HG03135 (cell line): ENCODE data around the gene UBASH3B.
A peak's percentile ranks its signal among the peaks of the same experiment; 100 is the strongest.

Source experiments
- ATAC-seq: cut with Tn5 transposase; IDR thresholded peaks from one replicate; pipeline ENCODE4 v1.9.1; 2021; ENCODE audit warnings: mild to moderate bottlenecking, moderate library complexity; ENCODE audit not compliant: unreplicated experiment

The UBASH3B gene

DNA sequence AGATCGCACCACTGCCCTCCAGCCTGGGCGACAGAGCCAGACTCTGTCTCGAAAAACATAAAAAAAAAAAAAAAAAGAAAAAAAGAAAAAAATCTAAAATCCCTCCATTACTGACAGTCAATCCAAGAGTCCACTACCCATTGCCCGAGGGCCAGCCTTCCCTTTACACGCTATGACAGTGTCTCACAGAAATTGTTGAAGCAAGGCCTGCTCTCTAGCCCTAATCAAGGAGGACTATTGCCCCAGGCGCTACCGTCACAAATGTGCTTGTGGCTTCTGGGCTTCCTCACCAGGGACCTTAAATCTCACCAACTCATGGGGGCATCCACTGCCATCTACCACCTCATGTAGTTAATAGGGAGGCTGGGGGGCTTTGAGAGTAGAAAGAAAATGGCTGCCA is 49.9 kb downstream of the UBASH3B start:
- ATAC-seq: no peak

DNA sequence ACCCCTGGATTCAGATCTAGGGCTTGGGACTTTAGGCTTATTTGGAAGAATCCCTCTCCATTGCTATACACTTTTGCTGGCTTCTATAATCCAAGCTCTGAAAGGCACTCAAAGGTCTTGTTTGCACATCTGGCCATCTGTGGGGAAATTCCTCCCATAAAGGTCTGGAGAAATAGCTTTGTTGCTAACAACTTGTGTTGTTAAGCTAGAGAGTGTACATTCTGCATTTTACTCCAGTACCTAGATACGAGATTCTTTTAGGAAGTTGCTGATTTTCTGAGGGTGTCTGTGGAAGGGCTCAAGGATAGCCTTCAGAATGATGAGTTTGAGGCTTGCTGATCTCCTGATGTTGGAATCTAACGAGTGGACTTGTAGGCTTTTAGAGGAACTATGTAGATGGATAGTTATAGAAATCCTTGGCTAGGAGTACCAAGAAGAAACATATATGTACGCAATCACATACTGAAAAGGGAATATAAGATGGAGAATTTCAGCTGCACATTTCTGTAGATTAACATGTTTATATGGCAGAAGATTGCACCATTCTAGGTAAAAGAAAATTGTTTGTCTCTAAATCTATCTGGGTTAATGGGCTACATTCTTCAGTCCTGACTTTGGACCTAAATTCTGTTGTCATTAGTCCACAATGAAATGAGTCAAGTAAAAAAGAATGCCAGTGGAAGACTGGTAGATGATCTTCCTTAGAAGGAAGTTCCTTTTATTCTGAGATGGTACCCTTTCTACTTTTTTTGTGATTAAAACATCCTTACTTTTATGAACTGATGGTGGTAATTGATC is 51.0 kb downstream of the UBASH3B start:
- ATAC-seq: no peak

DNA sequence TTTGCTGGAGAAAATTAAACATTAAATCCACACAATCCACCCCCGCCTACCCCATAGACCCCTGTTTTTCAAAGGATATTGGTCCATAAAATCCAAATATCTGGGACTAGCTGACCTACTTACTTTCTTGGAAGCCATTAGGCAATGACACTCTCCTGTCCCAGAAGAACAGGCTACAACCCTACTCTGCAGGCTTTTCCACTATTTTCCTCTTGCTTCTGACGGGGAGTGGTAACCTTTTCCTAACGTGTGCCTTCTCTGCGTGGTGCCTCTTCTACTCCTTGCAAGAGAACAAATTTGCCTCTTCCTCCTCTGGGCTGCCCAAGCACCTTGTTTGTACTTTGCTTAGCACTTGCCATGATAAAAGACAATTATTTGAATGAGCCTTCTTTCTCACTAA is 51.6 kb downstream of the UBASH3B start:
- ATAC-seq: no peak

GRCh38 chr11:122707901-122708300 is 52.4 kb downstream of the UBASH3B start:
- ATAC-seq: no peak

DNA sequence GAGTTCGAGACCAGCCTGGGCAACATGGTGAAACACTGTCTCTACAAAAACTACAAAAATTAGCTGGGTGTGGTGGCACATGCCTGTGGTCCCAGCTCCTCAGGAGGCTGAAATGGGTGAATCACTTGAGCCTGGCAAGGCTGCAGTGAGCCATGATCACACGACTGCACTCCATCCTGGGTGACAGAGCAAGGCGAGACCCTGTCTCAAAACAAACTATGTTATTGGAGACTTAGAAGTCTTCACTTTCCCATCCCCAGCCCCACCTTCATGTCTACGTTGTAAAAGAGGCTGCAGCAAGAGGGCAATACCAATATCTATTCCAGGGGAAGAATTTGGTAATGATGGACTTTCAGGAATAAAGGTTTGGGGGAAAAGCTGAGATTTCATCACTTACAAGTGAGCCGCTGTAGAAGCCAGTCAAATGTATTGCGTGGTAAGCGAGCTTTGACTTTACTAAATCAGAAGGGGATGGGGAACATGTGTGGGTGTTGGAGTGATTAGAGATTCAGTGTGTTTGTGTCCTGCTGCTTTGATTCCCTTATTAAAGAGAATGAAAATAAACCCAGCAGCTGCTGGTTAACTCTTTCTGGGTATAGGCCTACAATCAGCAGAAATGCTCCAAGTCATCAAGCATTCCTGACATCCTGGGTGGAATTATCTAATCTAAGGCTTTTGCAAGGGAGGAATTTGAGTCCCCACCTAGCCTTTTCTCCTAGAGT is 53.7 kb downstream of the UBASH3B start:
- no peak for ATAC-seq

DNA sequence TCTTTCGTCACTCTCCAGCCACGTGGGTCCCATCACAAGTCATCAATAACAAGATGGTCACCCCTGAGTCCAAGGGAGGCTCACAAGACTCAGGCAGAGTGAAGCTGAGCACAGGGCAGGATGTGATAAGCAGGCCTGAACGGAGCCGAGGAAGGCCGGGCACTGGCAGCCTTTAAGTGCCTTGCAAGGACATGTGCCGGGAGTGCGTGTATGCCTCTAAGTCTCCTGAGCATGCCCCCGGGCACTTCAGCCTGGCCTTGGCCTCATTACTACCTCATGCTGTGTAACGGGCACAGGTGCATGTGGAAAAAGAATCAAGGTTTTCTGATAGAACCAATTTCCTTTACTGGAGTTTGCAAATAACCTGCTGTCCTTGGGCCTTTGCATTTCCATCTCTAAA is 55.8 kb downstream of the UBASH3B start:
- ATAC-seq: no peak

GRCh38 chr11:122711831-122712381 is 56.4 kb downstream of the UBASH3B start:
- no peak for ATAC-seq

DNA sequence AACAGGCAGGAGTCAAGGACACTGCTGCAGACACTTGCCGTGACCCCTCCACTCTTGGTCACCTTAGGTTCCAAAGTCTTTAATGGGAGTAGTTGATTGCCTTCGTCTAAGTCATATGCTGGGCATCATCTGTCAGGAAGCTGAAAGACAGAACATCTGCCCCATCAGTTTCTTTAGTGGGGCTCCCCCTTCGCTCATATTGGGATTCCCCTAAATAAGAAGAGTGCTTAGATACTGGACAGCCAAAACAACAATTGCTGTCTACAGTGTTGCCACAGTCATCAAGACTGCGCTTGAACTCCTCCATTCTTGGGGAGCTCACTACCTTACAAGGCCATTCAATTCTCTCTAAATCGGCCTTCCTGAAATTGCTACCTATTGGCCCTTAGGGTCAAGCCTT is 58.5 kb downstream of the UBASH3B start:
- ATAC-seq: no peak

DNA sequence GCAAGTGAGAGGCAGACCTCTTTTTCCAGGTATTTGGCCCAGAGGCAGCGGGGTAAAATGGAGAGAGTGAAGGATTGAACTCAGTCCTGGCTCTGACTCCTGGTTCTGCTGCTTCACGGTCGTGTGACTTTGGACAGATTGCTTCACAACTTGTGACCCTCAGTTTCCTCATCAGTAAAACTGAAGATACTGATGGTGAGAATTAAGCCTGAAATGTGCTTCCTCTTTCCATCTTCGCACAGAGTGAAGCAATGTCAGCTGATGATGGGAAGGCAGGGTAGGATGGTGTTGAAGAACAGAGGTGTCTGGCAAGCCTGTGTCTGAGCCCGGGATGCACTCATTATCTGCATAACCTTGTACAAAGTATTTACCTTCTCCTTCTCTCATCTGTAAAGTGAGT is 59.0 kb downstream of the UBASH3B start:
- ATAC-seq: no peak

DNA sequence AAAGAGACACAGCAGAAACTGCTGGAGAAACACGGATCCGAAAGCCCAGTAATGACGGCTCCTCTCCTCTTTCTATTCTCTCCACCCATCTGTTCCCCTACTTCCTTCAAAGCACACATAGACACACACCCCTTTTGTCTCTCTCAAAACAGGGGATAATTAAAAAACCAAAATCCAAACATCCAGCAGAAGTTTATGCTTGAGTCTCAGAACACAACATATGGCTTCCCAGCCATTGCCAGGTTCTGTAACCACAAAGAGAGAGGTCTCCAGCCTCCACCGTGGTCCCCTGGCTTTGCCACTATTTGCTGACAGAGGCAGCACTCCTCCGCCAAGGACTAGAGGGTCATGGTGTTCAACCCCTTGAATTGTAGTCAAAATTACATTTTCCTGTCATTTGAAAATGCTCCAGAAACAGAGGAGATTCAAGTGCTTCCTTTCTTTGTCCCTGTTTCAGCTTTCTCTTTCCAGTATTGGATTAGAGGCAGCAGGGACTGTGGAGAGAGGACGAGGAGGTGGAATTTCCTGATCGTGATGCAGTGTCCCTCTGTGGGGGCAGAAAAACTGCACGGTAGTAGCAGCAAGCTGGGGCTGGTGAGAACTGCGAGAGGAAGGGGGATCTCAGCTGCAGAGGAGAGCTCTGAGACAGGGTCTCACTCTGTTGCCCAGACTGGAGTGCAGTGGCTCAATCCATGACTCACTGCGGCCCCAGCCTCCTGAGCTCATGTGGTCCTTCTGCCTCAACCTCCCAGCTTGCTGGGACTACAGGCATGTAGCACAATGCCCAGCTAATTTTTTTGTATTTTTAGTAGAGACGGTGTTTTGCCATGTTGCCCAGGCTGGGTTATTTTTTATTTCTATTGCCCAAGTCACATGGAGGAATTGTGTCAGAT is 60.3 kb downstream of the UBASH3B start:
- ATAC-seq: no peak

DNA sequence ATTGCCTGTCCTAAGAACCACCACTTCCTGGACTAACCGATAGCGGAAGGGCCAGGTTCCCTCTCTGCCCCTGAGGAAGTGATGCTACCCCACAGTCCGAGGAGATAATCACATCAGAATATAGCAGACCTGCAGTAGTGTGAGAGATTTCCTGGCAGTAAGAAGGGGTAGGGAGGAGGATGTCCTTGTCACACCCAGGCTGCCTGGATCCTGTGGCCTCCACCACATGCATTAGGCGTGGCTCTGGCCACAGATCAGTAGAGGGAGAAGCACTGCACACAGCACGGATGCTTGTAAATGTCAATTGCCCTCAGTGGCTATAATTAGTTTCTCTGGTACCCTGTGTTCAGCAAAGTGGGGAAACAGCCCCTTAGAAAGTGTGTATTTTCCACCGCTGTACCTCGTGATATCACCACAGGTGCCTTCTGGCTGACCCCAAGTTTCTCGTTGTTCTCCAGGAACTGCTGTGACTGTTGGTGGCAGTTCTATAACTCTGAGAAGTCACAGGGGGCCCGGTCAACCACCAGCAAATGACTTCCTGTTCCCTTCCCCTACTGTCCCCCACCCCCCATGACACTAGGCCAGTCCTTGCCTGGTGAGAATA is 61.8 kb downstream of the UBASH3B start:
- ATAC-seq: peak; percentile 78

DNA sequence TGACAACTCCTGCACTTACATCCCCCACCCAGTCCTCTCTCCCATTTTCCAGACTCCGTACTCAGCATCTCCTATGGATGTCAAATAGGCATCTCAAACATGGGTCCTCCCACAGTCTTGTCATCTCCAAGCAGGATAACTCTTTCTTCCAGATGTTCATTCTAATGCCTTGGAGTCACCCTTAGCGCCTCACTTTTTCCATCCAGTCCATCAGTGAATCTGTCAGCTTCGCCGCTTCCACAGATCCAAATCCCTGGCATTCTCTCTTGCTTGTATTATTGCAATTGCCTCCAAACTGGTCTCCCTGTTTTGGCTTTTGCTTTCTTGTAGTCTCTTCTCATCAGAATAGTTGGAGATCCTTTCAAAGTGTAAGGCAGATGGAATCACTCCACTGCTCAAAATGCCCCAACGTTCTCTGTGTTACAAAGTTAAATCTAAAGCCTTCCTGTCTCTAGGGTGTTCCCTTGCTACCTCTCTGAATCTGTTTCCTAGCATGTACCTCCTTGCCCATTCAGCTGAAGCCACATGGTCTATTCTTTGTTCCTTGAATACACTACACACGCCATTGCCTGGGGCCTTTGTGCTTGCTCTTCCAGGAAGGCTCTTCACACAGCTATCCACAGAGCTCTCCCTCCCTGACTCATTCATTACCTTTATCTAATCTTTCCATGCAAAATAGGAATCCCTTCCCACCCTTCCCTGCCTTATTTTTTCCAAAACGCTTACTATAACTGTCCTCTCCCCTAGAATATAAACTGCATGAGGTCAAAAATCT is 64.8 kb downstream of the UBASH3B start:
- no peak for ATAC-seq

DNA sequence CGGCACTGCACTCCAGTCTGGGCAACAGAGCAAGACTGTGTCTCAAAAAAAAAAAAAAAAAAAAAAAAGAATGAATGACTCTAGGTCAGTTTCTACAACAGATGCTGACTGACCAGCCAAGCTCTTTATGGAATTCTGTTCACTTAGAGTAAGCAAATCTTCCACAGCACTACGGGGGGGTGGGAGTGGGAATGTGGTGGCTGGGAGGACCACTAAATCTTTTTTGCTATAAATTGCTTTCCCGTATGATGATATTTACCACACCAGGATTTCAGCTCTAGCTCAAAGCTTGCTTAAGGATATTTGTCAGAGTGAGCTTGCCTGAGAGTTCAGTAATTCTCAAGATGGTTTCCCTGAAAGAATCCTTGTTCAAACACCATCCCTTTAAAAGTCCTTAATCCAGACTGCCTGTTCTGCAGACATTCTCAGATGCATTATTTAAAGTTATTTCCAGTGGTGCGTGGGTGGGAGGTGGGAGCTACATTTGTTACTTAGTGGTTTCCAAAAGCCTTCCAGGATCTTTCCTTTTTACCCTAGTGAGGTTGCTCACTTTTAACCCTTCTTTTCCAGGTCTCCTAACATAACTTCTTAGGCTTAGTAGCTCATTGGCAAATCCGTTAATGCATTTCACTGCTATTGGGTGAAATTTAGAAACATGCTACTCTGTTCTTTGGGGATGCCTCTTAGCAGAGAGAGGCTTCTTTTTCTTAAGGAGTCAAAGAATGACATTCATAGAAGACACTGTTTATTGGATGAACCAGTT is 65.9 kb downstream of the UBASH3B start:
- ATAC-seq: no peak

GRCh38 chr11:122721964-122722266 is 66.4 kb downstream of the UBASH3B start:
- ATAC-seq: no peak

DNA sequence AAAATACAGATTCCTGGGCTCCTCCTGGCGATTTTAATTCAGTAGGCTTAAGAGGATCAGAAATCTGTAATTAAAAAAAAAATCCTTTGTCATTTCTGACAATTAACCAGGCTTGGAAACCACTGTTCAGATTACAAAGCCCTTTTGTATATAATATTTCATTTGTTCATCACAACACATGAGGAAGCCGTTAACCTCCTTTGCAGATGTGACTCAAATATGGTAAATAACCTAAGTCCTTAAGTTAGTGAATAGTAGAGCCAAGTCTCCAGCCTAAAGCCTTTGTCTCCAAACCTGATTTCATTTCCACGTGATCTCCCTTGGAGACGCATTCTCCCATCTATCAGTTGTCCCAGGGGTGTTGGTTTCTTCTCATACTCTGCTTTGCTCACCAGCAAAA is 67.6 kb downstream of the UBASH3B start:
- ATAC-seq: no peak

DNA sequence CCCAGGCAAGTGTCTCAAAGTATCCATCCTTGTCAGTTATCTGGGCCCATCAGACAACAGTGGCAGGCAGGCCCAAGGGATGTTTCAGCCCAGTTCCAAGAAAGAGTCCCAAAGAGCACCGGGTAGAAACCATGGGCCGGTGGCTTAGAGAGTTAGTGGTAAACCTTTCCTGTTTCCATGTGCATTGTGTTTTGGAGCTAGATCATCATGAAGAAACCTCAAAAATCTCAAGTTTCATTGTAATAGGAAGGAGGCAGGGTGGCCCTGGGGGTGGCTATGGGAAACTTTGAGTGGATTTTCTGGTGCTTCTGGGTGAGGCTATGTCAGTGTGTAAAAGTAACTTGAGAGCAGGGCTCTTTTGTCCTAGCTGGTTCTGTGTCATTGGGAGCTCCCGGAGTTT is 68.1 kb downstream of the UBASH3B start:
- no peak for ATAC-seq

DNA sequence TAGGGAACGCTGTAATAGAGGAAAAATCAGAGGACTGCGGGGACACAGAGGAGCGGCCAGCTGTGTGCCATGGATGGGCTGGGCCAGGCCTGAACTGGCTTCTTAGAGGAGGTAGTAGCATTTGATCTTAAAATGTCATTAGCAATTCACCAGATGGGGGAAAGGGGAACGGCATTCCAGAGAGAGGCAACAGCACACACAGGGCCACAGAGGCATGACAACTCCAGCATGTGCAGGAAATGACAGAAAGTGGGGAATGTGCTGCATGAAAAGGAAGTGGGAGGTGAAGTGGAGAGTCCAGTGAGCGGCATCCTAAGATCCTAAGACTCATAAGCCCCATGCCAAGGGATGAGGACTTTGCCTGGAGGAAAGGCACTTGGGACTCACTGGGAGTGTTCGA is 69.0 kb downstream of the UBASH3B start:
- ATAC-seq: no peak

- no peak for ATAC-seq
Measured at GRCh38 chr11:122726028-122726427, 70.5 kb downstream of the UBASH3B start.

DNA sequence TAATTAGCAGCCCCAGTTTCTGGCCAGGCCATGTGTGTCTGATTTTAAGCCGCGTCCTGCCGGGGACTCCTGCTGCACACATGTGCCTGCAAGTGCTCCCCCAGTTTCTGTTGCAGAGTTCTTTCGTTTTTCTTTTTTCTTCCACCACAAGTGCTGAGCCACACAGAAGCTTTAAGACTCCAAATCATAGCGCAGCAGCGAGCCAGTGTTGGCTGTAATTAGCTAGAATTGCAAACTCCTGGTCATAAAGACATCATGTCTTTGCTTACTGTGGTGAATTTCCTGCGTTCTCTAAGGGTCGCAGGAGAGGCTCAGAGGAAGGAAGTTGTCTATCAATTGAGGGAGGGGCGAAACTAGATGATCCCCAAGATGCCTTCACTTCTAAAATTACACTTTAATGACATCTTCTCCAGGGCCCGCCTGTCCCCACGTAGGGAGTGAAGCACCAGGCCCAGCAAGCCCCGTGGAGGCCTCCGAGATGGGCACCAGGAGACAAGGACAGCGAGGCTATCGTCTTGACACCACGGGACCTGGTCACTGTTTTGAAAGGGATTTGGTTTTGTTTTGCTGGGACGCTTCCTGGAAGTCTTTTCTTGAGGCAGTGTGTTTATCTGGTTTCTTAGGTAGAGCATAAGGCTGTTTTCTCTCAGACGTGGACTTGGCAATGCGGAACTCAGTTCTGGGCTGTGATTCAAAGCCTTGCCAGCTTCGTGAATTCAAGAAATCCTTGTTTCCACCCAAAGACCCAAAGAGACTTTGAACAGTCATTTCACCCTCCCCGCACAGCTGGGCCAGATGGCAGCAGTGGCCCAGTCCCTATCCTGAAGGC is 71.8 kb downstream of the UBASH3B start:
- ATAC-seq: peak; percentile 84
